SK-N-SH (cell line): ENCODE results near the gene GOLGA6L22.
"Not testable (repeated sequence)": the region's sequence is repeated elsewhere in the genome, so short reads cannot be mapped to it uniquely, and the experiment has no call there.

Source experiments
- EZH2phosphoT487 ChIP-seq: fragments of 200-600 bp; sonication (generic); IDR thresholded peaks from 2 replicates; pipeline ENCODE4 v1.6.1; 2017; ENCODE audit warnings: low read depth, mixed run types, mild to moderate bottlenecking, antibody characterized with exemption, moderate library complexity, borderline replicate concordance
- GATA2 ChIP-seq: sonication (generic); formaldehyde crosslinking; IDR thresholded peaks from 2 replicates; pipeline ENCODE4 v1.5.0; 2020; ENCODE audit warnings: mild to moderate bottlenecking, missing genetic modification reagents
- RAD21 ChIP-seq: IDR thresholded peaks from 2 replicates; pipeline ENCODE4 v1.6.1; 2012; ENCODE audit warnings: mild to moderate bottlenecking, low read length
- SIN3A ChIP-seq: IDR thresholded peaks from 2 replicates; pipeline ENCODE4 v1.6.1; 2012; ENCODE audit warnings: low read depth, mild to moderate bottlenecking, low read length, moderate library complexity, borderline replicate concordance
- TF ChIP-seq, protein P1 (sequence below): fragments of 200-600 bp; sonication (generic); IDR thresholded peaks from 2 replicates; pipeline ENCODE4 v1.6.1; 2017; ENCODE audit warnings: antibody characterized with exemption, mild to moderate bottlenecking, moderate library complexity
- TF ChIP-seq, protein P2 (sequence below): IDR thresholded peaks from 2 replicates; pipeline ENCODE4 v1.4.0; 2012; ENCODE audit warnings: low read depth, borderline replicate concordance

DNA sequence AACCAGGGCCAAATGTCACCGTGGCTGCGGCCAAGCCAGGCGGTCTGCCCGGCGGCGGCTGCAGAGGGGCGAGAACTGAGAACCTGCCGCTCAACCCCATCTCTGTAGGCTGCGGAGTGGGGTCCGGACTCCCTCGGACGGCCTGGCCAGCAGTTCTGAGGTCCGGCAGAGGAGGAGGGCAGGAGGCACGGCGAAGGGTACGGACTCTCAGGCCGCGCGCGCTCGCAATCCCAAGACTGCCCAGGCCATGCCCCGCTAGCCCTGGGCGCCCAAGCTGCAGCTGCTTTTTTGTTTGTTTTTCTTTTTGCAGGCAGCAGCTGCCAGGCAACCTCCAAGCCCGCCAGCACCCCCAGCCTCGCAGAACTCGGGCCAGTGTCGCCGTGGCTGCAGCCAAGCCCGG, 40.5 kb upstream of the GOLGA6L22 start:
- TF ChIP-seq, protein P1, sequence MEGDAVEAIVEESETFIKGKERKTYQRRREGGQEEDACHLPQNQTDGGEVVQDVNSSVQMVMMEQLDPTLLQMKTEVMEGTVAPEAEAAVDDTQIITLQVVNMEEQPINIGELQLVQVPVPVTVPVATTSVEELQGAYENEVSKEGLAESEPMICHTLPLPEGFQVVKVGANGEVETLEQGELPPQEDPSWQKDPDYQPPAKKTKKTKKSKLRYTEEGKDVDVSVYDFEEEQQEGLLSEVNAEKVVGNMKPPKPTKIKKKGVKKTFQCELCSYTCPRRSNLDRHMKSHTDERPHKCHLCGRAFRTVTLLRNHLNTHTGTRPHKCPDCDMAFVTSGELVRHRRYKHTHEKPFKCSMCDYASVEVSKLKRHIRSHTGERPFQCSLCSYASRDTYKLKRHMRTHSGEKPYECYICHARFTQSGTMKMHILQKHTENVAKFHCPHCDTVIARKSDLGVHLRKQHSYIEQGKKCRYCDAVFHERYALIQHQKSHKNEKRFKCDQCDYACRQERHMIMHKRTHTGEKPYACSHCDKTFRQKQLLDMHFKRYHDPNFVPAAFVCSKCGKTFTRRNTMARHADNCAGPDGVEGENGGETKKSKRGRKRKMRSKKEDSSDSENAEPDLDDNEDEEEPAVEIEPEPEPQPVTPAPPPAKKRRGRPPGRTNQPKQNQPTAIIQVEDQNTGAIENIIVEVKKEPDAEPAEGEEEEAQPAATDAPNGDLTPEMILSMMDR: not testable (repeated sequence)
- TF ChIP-seq GATA2 (CRISPR knock-in tag); EZH2phosphoT487; RAD21; SIN3A: not testable (repeated sequence)
- TF ChIP-seq, protein P2, sequence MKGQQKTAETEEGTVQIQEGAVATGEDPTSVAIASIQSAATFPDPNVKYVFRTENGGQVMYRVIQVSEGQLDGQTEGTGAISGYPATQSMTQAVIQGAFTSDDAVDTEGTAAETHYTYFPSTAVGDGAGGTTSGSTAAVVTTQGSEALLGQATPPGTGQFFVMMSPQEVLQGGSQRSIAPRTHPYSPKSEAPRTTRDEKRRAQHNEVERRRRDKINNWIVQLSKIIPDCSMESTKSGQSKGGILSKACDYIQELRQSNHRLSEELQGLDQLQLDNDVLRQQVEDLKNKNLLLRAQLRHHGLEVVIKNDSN: not testable (repeated sequence)
